NCI-H2227 (cell line): ENCODE data around the gene NAA15.
"Not testable (repeated sequence)": the region's sequence is repeated elsewhere in the genome, so short reads cannot be mapped to it uniquely, and the experiment has no call there.

Experiments used
- DNase-seq: peaks from one replicate; lab custom pipeline; 2025; ENCODE audit not compliant: unreplicated experiment; lab: John Stamatoyannopoulos, UW

NAA15 gene

DNA sequence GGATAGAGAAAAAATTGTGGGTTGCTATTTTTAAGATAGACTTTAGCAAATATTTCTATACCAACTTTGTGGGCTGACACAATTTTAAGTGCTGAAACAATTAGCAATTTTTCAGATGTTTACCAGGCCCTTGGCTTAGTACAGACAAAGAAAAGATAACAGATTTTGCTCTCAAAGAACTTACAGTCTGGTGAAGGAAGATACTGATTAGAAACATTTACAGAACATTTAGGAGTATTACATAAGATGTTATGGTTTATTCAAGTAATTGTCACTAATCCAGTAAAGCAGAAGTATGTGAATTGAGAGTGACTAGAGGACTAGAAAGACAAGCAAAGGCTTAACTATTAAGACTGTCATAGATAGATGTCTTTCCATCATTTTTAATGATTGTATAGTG, 36.3 kb downstream of the NAA15 start:
- DNase-seq: no peak

DNA sequence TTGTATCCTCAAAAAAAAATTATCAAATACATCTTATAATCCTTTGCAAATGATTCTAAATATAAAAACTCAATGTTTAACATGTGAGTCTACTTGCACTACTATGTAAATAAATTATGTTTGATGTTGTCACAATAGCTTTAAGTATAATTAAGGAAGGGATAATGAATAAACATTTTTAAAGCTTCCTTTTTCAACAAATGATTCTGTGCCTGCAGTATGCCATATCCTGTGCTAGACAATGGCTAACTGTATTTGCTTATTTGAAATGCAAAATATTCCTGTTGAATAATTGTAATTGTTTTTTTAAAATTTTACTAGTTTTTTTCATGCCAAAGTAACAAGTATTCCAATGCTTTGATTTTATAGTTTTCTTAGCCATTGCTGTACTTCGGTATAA, 60.0 kb downstream of the NAA15 start:
- DNase-seq: no peak

DNA sequence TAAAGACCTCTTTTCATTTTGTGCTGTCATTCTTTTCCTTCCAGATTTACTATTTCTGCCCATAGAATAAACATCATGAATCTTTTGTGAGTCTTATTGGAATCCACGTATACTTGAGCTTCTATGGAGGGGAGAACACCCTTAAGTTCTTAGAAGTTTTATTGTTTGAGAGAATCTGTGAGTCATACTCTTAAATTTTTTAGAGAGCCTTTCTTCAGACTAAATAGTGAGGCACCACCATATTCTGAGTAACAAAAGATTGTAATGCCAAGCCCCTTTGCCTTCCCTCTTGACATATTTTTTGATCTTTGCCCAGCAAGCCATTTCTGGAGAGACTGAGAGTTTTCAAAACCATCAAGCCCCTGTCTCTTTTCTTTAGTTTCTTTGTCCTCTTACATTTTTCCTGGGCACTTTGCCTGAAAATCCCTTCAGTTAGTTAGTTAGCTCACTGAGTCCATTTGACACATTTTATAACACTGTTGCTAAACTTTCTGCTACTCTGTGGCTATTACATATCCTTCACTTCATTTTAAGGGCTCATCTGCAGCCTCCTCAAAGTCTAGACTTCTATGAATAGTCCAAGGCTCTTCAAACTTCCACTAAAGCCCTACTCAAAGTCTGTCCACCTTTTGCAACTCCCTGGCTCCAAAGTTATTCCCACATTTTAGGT, 66.3 kb downstream of the NAA15 start:
- DNase-seq: no peak

- no peak for DNase-seq
These were observed 67.7 kb downstream of the NAA15 start for GRCh38 chr4:139368998-139369397.

- DNase-seq: no peak
These were observed 72.9 kb downstream of the NAA15 start for GRCh38 chr4:139374251-139374650.

GRCh38 chr4:139386421-139386820, 85.1 kb downstream of the NAA15 start:
- DNase-seq: no peak

GRCh38 chr4:139389102-139389501, 87.8 kb downstream of the NAA15 start:
- no peak for DNase-seq

GRCh38 chr4:139389991-139390390, 88.7 kb downstream of the NAA15 start:
- DNase-seq: no peak

DNA sequence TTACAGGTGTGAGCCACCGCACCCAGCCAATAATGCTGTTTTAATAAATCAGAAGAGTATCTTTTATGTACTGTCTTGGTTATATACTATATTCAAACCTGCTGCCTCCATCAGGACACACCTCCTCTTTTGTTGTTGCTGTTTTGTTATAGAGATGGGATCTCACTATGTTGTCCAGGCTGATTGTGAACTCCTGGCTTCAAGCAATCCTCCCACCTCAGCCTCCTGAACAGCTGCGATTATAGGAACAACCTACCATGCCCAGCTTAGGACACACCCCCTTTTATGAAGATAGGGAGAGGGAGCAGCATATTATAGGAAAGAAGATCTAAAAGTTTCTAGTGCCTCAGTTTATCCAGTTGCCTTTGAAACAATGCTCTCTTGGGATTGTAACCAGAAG, 90.4 kb downstream of the NAA15 start:
- DNase-seq: no peak

DNA sequence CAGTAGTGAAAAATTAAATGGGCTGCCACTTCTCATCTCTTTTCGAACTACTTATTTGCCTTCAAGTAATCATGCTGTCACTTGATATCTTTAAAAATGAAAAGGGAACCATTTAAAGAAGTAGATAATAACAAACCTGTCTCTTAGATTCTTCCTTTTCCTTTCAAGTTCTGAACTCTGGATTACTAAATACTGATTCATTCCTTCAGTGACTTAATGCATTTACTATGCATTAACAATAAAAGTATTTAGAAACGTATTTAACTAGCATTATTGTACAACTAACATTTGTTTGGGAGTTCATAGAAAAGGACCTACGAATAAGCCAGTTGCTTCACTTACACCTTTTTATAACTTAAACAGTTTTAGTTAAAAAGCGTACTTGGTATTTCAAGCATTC, 91.5 kb downstream of the NAA15 start:
- no peak for DNase-seq

- DNase-seq: no peak
These were observed 100.1 kb downstream of the NAA15 start for GRCh38 chr4:139401368-139401767.

DNA sequence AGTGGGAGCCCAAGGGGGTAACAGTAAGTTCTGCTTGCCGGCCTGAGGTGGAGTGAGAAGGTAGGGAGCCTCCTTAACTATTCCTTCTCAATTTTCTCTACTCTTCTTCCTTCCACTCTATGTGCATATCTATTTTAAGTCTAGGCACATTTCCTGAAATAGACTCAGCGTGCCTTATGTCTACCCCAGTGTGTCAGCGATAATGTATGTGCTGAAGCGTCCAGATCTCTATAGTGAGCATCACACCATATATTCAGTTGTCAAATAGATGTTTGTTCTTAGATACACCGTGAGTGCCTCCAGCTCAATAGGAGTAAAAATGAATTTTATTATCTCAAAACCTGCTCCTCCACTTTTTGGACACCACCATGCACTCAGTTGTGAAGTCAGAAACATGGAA, 101.1 kb downstream of the NAA15 start:
- no peak for DNase-seq

GRCh38 chr4:139403462-139403861, 102.2 kb downstream of the NAA15 start:
- peak; percentile 61 for DNase-seq

- no peak for DNase-seq
These were observed 109.0 kb downstream of the NAA15 start for GRCh38 chr4:139410312-139410711.

DNA sequence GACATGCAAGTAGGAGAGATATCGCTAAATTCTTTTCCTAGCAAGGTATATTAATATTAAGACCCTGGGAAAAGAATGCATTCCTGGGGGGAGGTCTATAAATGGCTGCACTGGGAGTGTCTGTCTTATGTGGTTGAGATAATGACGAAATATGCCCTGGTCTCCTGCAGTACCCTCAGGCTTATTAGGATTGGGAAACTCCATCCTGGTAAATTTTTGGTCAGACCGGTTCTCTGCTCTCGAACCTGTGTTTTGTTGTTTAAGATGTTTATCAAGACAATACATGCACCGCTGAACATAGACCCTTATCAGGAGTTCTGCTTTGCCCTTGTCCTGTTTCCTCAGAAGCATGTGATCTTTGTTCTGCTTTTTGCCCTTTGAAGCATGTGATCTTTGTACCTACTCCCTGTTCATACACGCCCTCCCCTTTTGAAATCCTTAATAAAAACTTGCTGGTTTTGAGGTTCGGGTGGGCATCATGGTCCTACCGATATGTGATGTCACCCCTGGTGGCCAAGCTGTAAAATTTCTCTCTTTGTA, 113.4 kb downstream of the NAA15 start:
- not testable (repeated sequence) for DNase-seq

DNA sequence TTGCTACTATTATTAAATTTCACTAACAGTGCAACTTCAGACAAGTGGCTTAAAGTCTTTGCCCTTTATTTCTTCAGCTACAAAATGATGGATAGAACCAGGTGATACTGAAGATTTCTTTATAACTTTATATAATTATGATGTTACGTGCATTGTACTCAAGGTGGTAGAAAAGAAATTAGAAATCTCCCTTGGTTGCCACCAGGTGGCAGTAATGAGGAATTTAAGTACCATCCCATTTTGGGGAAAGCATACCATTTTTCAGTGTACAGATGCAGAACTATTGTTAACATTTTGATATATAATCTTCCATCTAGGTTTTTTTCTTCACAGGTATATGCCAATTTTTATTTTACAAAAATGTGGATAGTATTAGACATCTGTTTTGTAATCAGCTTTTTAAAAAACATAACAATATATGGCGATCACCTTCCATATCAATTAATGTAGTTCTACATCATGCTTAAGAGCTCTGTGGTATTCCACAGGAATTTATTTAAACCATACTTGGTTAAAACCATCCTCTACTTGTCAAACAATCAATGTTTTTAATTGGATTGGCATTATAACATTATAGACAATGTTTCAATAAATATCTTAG, 114.9 kb downstream of the NAA15 start:
- peak; percentile 29 for DNase-seq

DNA sequence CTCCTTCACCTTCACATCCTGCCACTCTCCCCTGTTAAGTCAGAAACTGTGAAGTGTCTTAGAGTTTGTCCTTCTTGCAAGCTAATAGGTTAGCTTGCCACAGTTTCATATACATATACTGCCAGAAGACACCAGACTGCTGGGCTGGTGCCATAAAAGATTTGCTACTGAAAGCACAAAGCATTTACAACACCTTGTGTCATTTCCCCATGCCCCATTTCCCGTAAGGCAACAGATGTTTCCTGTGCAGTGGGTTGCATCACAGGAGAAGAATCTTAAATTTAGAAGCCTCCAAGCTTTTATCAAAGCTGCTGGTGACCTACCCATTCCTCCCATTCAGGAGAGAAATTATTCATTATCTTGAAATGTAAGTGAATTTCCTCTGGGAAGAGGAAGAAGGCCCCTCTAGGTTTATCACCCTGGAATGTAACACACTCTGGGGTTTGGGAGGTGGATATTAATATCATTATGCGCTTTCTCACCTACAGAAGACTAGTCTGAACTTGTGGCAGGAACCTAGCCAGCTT, 118.1 kb downstream of the NAA15 start:
- no peak for DNase-seq

DNA sequence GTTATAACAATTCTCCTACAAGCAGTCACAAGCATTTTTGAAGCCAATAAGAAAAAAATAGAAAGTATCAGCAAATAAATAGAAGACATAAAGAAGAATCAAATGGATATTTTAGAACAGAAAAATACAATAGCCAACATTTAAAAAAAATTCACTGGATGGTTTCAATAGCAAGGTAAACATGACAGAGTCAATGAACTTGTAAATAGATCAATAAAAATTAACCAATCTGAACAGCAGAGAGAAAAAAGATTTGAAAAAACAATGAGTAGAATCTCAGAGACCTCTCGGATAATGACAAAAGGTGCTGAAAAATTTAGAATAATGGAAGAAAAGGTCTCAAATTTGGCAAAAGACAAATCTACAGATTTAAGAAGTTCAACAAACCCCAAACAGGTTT, 119.3 kb downstream of the NAA15 start:
- DNase-seq: no peak

DNA sequence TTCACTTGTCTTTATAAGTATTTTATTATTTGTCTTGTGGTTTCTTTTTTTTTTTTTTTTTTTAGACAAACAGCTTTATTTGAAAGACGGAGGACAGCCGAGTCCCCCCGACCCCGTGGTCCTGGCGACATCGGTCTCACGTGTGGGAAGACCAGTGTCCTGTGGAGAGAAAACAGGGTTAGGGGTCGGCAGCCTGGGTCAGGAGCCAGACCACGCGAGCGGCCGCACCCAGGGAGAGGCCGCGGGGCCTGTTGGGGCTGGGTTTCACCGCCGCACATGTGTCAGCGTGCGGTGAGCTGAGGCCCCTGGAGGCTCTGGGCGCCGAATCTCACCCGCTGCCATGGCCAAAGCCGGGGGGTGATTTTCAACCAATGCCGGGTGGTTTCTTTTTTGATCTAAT, 134.8 kb downstream of the NAA15 start:
- DNase-seq: no peak

DNA sequence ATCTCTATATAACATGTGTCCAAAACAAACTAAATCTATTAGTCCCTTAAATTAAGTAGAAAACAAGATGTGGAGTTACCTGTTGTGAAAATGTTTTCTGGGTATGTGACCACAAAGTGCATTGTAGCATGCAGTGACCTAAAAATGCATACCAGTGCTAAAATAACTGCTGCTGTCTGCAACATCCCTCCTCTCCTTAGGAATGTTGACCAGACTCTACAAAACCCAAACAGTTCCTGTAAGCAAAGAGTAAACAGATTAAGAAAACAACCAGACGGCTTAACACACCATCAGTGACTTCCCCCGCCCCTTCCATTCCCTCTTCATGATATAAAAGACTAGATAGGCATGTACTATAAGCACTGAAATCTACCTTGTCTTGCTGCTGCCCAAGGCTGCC, 136.8 kb downstream of the NAA15 start:
- no peak for DNase-seq

GRCh38 chr4:139441029-139441428, 139.7 kb downstream of the NAA15 start:
- no peak for DNase-seq

DNA sequence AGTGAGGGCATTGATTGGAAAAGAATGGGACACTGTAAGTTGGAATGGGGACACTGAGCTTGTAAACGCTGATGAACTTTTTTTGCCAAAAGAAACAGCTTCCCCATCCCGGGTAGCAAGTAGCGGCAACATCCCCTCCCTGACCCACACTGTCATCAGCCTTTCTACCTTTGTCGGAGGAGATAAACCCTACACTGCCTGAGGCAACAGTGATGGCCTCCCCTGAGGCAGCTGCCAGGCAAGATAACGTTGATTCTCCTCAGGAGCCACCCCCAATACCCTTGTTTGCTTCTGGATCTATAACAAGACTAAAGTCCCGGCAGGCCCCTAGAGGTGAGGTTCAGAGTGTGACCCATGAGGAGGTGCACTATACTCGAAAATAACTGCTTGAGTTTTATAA, 142.4 kb downstream of the NAA15 start:
- no peak for DNase-seq

DNA sequence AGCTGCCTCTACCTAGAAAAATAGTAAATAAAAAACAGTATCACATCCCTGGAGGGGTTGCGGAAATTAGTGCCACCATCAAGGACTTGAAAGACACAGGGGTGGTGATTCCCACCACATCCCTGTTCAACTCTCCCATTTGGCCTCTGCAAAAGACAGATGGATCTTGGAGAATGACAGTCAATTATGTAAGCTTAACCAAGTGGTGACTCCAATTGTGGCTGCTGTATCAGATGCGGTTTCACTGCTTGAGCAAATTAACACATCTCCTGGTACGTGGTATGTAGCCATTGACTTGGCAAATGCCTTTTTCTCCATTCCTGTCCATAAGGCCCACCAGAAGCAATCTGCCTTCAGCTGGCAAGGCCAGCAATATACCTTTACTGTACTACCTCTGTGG, 143.6 kb downstream of the NAA15 start:
- DNase-seq: not testable (repeated sequence)
